Naive thymus-derived CD4-positive, alpha-beta T cell (primary cell): ENCODE data around the gene FAM174B. TPM values are rescaled to one million over a fixed set of nuclear protein-coding genes. Genes with fewer than 3 reads are reported as not detected.
A peak's percentile ranks its signal among the peaks of the same experiment; 100 is the strongest.

ENCODE experiments used
- ATAC-seq: fragments of 150-1000 bp; cut with Tn5 transposase; 2 replicates; pipeline ENCODE4 v1.10.0; 2021; ENCODE audit warnings: mild to moderate bottlenecking, moderate library complexity
- CTCF ChIA-PET: fragments of 350-600 bp; sonication (Branson Sonifier 250); formaldehyde crosslinking; loops from one replicate; lab custom pipeline; 2021; ENCODE audit warnings: antibody characterized with exemption; lab: Charles Lee
- POLR2A ChIA-PET: fragments of 350-600 bp; sonication (Branson Sonifier 250); formaldehyde crosslinking; loops from one replicate; lab custom pipeline; 2021; ENCODE audit warnings: antibody characterized with exemption, inconsistent platforms; lab: Charles Lee
- DNase-seq, 9 donors: peaks; one replicate each; pipeline versions ENCODE4 v3.0.0 to v3.0.0-alpha.2; 2020 to 2022; ENCODE audit warnings: mixed read lengths in 1 of 9
- H3K27ac ChIP-seq: one replicate; pipeline ENCODE4 v1.7.0; 2013; ENCODE audit warnings: mild to moderate bottlenecking, low read depth, low read length, moderate library complexity
- H3K27me3 ChIP-seq, 2 donors: one replicate each; pipeline ENCODE4 v1.7.0; 2013; ENCODE audit warnings: low read length in 2 of 2, mild to moderate bottlenecking in 2 of 2, moderate library complexity in 2 of 2; ENCODE audit not compliant: control insufficient read depth in 2 of 2, insufficient read depth in 2 of 2
- H3K36me3 ChIP-seq, 3 experiments: 1 replicate in 2 of 3; 2 replicates in 1 of 3; pipeline ENCODE4 v1.7.0; 2013; ENCODE audit warnings: low read length in 3 of 3, mild to moderate bottlenecking in 3 of 3, moderate library complexity in 1 of 3; ENCODE audit not compliant: insufficient read depth in 3 of 3, control insufficient read depth in 2 of 3
- H3K4me1 ChIP-seq, 2 donors: one replicate each; pipeline ENCODE4 v1.7.0; 2013; ENCODE audit warnings: low read length in 2 of 2, mild to moderate bottlenecking in 2 of 2, moderate library complexity in 1 of 2; ENCODE audit not compliant: control insufficient read depth in 2 of 2, insufficient read depth in 2 of 2
- H3K4me3 ChIP-seq: 2 replicates; pipeline ENCODE4 v1.7.0; 2013; ENCODE audit warnings: mild to moderate bottlenecking, low read length
- H3K9me3 ChIP-seq, 3 experiments: 1 replicate in 2 of 3; 2 replicates in 1 of 3; pipeline ENCODE4 v1.7.0; 2013; ENCODE audit warnings: low read length in 3 of 3; ENCODE audit not compliant: control insufficient read depth in 2 of 3
- H3K27ac Mint-ChIP-seq, 9 donors: one replicate each; pipeline ENCODE4 v1.8.0; 2020 to 2022; ENCODE audit warnings: mixed read lengths in 9 of 9, mild to moderate bottlenecking in 8 of 9, moderate library complexity in 5 of 9, inconsistent platforms in 2 of 9
- H3K27me3 Mint-ChIP-seq, 5 donors: one replicate each; pipeline ENCODE4 v1.8.0; 2021 to 2022; ENCODE audit warnings: mixed read lengths in 5 of 5, mild to moderate bottlenecking in 1 of 5
- H3K36me3 Mint-ChIP-seq, 5 donors: one replicate each; pipeline ENCODE4 v1.8.0; 2020 to 2022; ENCODE audit warnings: mixed read lengths in 5 of 5, mild to moderate bottlenecking in 3 of 5, inconsistent platforms in 1 of 5
- H3K4me1 Mint-ChIP-seq, 7 donors: one replicate each; pipeline ENCODE4 v1.8.0; 2020 to 2022; ENCODE audit warnings: mixed read lengths in 7 of 7, mild to moderate bottlenecking in 3 of 7, inconsistent platforms in 1 of 7
- H3K4me3 Mint-ChIP-seq, 10 donors: one replicate each; pipeline ENCODE4 v1.8.0; 2020 to 2022; ENCODE audit warnings: mild to moderate bottlenecking in 10 of 10, mixed read lengths in 10 of 10, moderate library complexity in 6 of 10, inconsistent platforms in 2 of 10
- H3K9me3 Mint-ChIP-seq, 11 donors: one replicate each; pipeline ENCODE4 v1.8.0; 2020 to 2022; ENCODE audit warnings: mixed read lengths in 11 of 11, mild to moderate bottlenecking in 4 of 11, inconsistent platforms in 1 of 11, moderate library complexity in 1 of 11
- intact Hi-C, 2 donors: fragments of 100-400 bp; cut with micrococcal nuclease; formaldehyde crosslinking; loops; one replicate each; pipeline ENCODE4 v1.15.1; 2023
- polyA plus RNA-seq, 2 donors: library from polyadenylated mRNA; unstranded; fragments of 300-500 nt; fragmentation: Illumina TruSeq; gene quantifications; one replicate each; pipeline ENCODE4 v1.2.3, GENCODE V29; 2021
- total RNA-seq, 6 experiments: library from RNA in 5 of 6; stranded (reverse) in 5 of 6; gene quantifications; 1 replicate in 5 of 6; 2 replicates in 1 of 6; pipeline ENCODE4 v1.2.3 and lab custom pipeline; 2021 to 2026

The FAM174B gene
- total and polyA plus RNA-seq, 7 experiments from 2014 or later, result 3.5 to 15.9 (median 6.7) TPM

DNA sequence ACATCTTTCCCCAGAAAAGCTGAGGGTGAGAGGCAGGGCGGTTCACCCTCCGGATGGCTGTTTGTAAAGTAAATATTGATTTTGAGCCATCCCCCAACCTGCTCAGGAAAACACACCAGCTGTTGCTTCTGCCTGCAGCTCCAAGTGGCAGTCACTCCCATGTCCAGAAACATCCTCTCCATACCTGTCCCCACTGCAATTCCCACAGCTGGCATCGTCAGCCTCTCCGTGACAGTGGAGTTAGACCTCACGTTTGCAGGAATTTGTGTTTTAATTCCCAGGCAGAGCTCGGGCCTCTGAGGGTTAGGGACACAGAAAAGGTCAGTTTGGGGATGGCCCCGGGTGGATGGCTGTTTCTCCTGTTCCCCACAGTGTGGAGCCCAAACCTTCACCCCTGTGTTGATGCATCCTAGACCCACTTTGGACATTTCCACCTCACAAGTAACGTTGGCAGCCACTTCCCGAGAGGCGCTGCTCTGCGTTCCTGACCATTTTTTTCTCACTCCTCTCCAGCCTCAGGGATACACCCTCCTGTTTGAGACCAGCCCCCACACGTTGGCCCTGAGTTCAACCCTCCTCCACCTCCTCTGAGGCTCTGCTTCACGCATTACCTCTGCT is 11.8 kb upstream of the FAM174B start:
- Histone ChIP-seq H3K4me3 (no peak overlapping the region), H3K27me3 (no peaks in the 10 kb centered on the region), H3K4me1 (no peaks in the 10 kb centered on the region), H3K27ac (no peak overlapping the region), H3K9me3 (no peaks in the 10 kb centered on the region), H3K36me3 (no peaks in the 10 kb centered on the region)
- Mint-ChIP-seq H3K27ac (no peak overlapping the region), H3K36me3 (no peaks in the 10 kb centered on the region), H3K4me3 (no peak overlapping the region), H3K4me1 (peaks cover 0 to 8% (median 0%) of the 10 kb centered on the region in 7 donors), H3K9me3 (no peaks in the 10 kb centered on the region), H3K27me3 (peaks cover 0 to 25% (median 13%) of the 10 kb centered on the region in 5 donors)
- ChIA-PET POLR2A (no interaction called here), CTCF (no interaction called here)
- DNase-seq (no peak), ATAC-seq (no peak)
- intact Hi-C loops, result no loop called here

DNA sequence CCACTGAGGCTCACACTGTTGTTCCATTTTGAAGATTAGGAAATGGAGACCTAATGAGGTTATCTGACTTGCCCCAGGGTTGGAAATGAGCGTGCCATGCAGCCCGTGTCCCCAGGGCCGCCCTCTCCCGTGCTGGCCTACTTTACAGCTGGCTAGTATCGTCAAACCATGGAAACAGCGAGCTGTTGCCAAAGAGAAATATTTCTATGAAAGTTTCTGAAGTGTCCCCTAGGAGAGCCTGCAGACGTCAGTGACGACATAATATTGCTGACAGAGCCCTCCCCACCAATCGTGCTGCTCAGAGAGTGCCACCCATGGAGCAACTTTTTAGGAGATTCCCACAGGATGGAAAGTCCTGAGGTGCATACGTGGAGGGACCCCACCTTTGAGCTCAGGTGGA is 11.2 kb upstream of the FAM174B start:
- ATAC-seq (no peak), DNase-seq (no peak)
- Mint-ChIP-seq H3K36me3 (no peaks in the 10 kb centered on the region), H3K4me3 (no peak overlapping the region), H3K27me3 (peaks cover 0 to 25% (median 13%) of the 10 kb centered on the region in 5 donors), H3K9me3 (no peaks in the 10 kb centered on the region), H3K27ac (no peak overlapping the region), H3K4me1 (peaks cover 0 to 8% (median 0%) of the 10 kb centered on the region in 7 donors)
- CTCF ChIA-PET, result no interaction called here
- H3K9me3 ChIP-seq, result no peaks in the 10 kb centered on the region
- no peaks in the 10 kb centered on the region for H3K27me3 ChIP-seq
- no peak overlapping the region for H3K4me3 ChIP-seq
- no peaks in the 10 kb centered on the region for H3K36me3 ChIP-seq
- intact Hi-C loops, result no loop called here
- H3K27ac ChIP-seq, result no peak overlapping the region
- no peaks in the 10 kb centered on the region for H3K4me1 ChIP-seq
- POLR2A ChIA-PET, result no interaction called here

DNA sequence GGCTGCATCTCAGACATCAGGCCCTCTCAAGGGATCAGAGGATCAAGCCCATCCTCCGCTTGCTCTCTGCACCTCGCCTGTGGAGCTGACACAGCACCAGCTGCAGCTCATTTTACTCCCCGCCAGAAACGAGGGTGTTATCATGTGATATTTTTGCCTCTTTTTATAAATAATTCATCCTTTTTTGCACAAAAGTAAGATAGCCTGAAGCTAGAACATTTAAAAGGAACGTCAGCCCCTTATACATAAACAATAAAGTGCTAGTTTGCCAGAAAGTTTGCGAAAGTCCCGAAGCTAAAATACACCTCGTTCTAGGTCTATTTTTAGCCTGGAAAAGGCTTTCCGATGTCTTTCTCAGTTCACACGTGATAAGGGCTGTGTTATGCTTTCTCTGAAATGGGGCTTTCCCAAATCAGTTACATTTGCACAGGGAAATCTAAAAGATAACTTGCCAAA is 9.6 kb upstream of the FAM174B start:
- peaks cover 0 to 3% (median 0%) of the 10 kb centered on the region in 5 donors for H3K36me3 Mint-ChIP-seq
- no peak overlapping the region for H3K4me3 Mint-ChIP-seq
- H3K27me3 Mint-ChIP-seq, result peaks cover 0 to 23% (median 14%) of the 10 kb centered on the region in 5 donors
- H3K36me3 ChIP-seq, result no peaks in the 10 kb centered on the region
- intact Hi-C loops, result no loop called here
- H3K4me1 ChIP-seq, result no peaks in the 10 kb centered on the region
- POLR2A ChIA-PET, result no interaction called here
- H3K9me3 ChIP-seq, result no peaks in the 10 kb centered on the region
- H3K9me3 Mint-ChIP-seq, result no peaks in the 10 kb centered on the region
- H3K27ac Mint-ChIP-seq, result no peak overlapping the region
- no peak overlapping the region for H3K27ac ChIP-seq
- no peaks in the 10 kb centered on the region for H3K27me3 ChIP-seq
- CTCF ChIA-PET, result no interaction called here
- DNase-seq (no peak), ATAC-seq (no peak)
- no peak overlapping the region for H3K4me3 ChIP-seq
- H3K4me1 Mint-ChIP-seq, result peaks cover 0 to 8% (median 0%) of the 10 kb centered on the region in 7 donors

DNA sequence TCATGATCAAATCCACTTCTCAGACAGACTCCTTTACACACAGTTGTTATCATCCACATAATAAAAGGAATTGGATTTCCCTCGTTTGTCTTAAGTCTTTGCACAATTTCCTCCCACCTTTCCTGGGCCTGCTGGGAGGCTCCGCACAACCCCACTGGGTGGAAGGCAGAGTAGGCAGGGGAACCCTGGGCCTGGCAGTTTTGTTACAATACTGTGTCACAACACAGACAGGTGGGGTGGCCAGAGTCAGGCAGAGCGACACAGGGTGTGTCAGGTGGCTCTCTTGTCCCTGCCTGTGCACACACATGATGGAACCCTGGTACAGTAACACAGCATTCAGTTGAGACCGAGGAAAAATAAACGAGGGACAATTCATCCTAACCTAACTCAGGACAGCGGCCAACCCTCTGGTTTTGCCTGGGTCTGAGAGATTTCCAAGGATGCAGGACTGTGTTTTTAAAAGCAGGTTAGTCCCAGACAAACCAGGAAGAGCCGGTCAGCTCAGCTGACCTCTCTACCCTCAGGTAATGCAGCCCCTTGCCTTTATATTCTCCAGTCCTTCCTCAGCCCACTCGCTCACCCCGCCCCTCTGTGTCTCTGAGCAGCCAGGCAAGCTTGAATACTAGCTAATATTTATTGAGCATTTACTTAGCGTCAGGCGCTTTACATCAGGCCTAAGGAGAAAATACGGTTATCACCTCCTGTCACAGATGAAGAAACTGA is 8.8 kb upstream of the FAM174B start:
- H3K4me3 ChIP-seq, result no peak overlapping the region
- intact Hi-C loops, result no loop called here
- H3K4me3 Mint-ChIP-seq, result no peak overlapping the region
- H3K4me1 Mint-ChIP-seq, result peaks cover 0 to 8% (median 0%) of the 10 kb centered on the region in 7 donors
- H3K27ac Mint-ChIP-seq, result no peak overlapping the region
- H3K27me3 Mint-ChIP-seq, result peaks cover 0 to 25% (median 14%) of the 10 kb centered on the region in 5 donors
- no peak overlapping the region for H3K27ac ChIP-seq
- ATAC-seq, result peak; percentile 26
- DNase-seq, result no peak
- H3K9me3 ChIP-seq, result no peaks in the 10 kb centered on the region
- POLR2A ChIA-PET, result no interaction called here
- no peaks in the 10 kb centered on the region for H3K36me3 ChIP-seq
- peaks cover 0 to 3% (median 0%) of the 10 kb centered on the region in 5 donors for H3K36me3 Mint-ChIP-seq
- CTCF ChIA-PET, result no interaction called here
- no peaks in the 10 kb centered on the region for H3K9me3 Mint-ChIP-seq
- H3K4me1 ChIP-seq, result no peaks in the 10 kb centered on the region
- H3K27me3 ChIP-seq, result no peaks in the 10 kb centered on the region

DNA sequence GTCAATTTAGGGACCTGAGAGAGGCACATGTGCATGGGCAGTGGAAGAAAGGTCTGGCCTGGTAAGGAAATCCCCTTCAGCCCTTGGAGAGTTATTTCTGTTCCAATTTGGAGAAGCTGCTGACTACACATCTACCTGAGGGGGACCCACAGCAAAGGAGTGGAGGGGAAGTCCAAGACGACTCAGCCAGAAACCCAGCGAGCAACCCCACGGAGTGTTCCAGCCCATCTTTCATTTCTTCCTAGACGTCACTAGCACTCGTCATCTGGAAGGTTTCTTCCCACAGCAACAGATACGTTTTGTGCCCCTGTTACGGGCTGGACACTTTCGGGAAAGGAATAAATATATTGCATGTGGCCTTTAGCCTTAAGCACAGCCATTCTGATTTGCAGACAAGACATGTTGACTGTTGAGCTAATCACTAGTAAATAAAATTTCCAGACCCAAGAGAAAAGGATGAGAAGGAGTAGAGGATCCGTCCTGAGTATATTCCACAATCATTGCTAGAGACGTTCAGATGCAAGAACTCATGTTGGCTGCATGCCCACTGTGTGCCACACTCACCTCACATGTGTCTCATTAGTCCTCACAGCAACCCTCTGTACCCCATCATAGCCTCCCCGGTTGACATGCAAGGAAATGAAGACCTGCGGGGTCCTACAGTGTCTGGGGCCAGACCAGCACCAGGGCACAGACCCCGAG is 7.8 kb upstream of the FAM174B start:
- ChIA-PET CTCF (no interaction called here), POLR2A (no interaction called here)
- H3K4me1 ChIP-seq, result no peaks in the 10 kb centered on the region
- Mint-ChIP-seq H3K36me3 (peaks cover 0 to 3% (median 0%) of the 10 kb centered on the region in 5 donors), H3K27ac (no peak overlapping the region), H3K4me3 (no peak overlapping the region), H3K9me3 (no peaks in the 10 kb centered on the region), H3K27me3 (peaks cover 0 to 27% (median 14%) of the 10 kb centered on the region in 5 donors), H3K4me1 (peaks cover 0 to 8% (median 0%) of the 10 kb centered on the region in 7 donors)
- intact Hi-C loops, result no loop called here
- H3K4me3 ChIP-seq, result no peak overlapping the region
- H3K27me3 ChIP-seq, result no peaks in the 10 kb centered on the region
- DNase-seq (no peak), ATAC-seq (no peak)
- no peak overlapping the region for H3K27ac ChIP-seq
- H3K36me3 ChIP-seq, result no peaks in the 10 kb centered on the region
- no peaks in the 10 kb centered on the region for H3K9me3 ChIP-seq

GRCh38 chr15:92662762-92663161 is 7.2 kb upstream of the FAM174B start:
- POLR2A ChIA-PET, result no interaction called here

More at GRCh38 chr15:92662762-92663161, 7.2 kb upstream of the FAM174B start:
- H3K4me3 Mint-ChIP-seq, result no peak overlapping the region
- peaks cover 0 to 23% (median 13%) of the 10 kb centered on the region in 5 donors for H3K27me3 Mint-ChIP-seq
- no peaks in the 10 kb centered on the region for H3K36me3 ChIP-seq
- intact Hi-C loops, result no loop called here
- peaks cover 0 to 8% (median 0%) of the 10 kb centered on the region in 7 donors for H3K4me1 Mint-ChIP-seq
- DNase-seq (no peak), ATAC-seq (no peak)
- CTCF ChIA-PET, result no interaction called here
- H3K27ac Mint-ChIP-seq, result no peak overlapping the region
- H3K9me3 Mint-ChIP-seq, result no peaks in the 10 kb centered on the region
- H3K4me1 ChIP-seq, result no peaks in the 10 kb centered on the region
- H3K9me3 ChIP-seq, result no peaks in the 10 kb centered on the region
- H3K36me3 Mint-ChIP-seq, result peaks cover 0 to 3% (median 0%) of the 10 kb centered on the region in 5 donors
- H3K27me3 ChIP-seq, result no peaks in the 10 kb centered on the region
- no peak overlapping the region for H3K27ac ChIP-seq
- H3K4me3 ChIP-seq, result no peak overlapping the region
